ENCODE data around the gene CDKAL1. TPM values are rescaled to one million over a fixed set of nuclear protein-coding genes. Genes with fewer than 3 reads are reported as not detected.

CDKAL1 gene
- total and polyA plus RNA-seq, 4 donors = 2.0 to 12.9 (median 6.7) TPM

- no peak for DNase-seq (ENCODE audit: low spot score)
- H3K27me3 ChIP-seq (ENCODE audit: control insufficient read depth in 4 of 4, insufficient read depth in 4 of 4, low read length in 3 of 4) = no peaks in the 10 kb centered on the region
- H3K4me1 ChIP-seq (ENCODE audit: control insufficient read depth in 4 of 4, insufficient read depth in 4 of 4, low read length in 3 of 4) = no peaks in the 10 kb centered on the region
- TF ChIP-seq HNF4G (IDR thresholded peaks at IDR 0.05) (no peak), RAD21 (IDR thresholded peaks at IDR 0.05) (no peak), FOXA2 (IDR thresholded peaks at IDR 0.05) (no peak), ATF3 (IDR thresholded peaks at IDR 0.05) (no peak), GABPA (IDR thresholded peaks at IDR 0.05 in 1 of 2, conservative IDR thresholded peaks at IDR 0.05 in 1 of 2) (no peak), HNF4A (conservative IDR thresholded peaks at IDR 0.05) (no peak), TAF1 (conservative IDR thresholded peaks at IDR 0.05) (no peak), REST (IDR thresholded peaks at IDR 0.05) (no peak), MAX (IDR thresholded peaks at IDR 0.05) (no peak), RXRA (IDR thresholded peaks at IDR 0.05) (no peak), JUND (IDR thresholded peaks at IDR 0.05) (no peak), FOXA1 (IDR thresholded peaks at IDR 0.05) (no peak), EGR1 (IDR thresholded peaks at IDR 0.05; ENCODE audit: low read depth in 2 of 2) (no peak), SP1 (IDR thresholded peaks at IDR 0.05) (no peak), ZBTB33 (IDR thresholded peaks at IDR 0.05) (no peak), NR2F2 (IDR thresholded peaks at IDR 0.05) (no peak), YY1 (IDR thresholded peaks at IDR 0.05) (no peak)
- no peak overlapping the region for H3K9ac ChIP-seq (ENCODE audit: low read depth in 1 of 2, low read length in 2 of 2)
- H3K36me3 ChIP-seq (ENCODE audit: control insufficient read depth in 4 of 4, insufficient read depth in 3 of 4, low read depth in 1 of 4, low read length in 3 of 4) = no peaks in the 10 kb centered on the region
- H3K4me3 ChIP-seq (ENCODE audit: low read depth in 1 of 3, low read length in 3 of 3) = no peak overlapping the region
- H3K27ac ChIP-seq (ENCODE audit: low read depth in 1 of 2, low read length in 2 of 2) = no peak overlapping the region
- 94% methylated on average over 1 of the region's 1 CpG for WGBS
- no peaks in the 10 kb centered on the region for H3K9me3 ChIP-seq (ENCODE audit: control insufficient read depth in 4 of 4, low read length in 3 of 4)
Observed at GRCh38 chr6:20664250-20664649, 130.0 kb downstream of the CDKAL1 start.

GRCh38 chr6:20665290-20665689 is 131.0 kb downstream of the CDKAL1 start:
- 96% methylated on average over 2 of the region's 2 CpGs for WGBS
- no peaks in the 10 kb centered on the region for H3K4me1 ChIP-seq (ENCODE audit: control insufficient read depth in 4 of 4, insufficient read depth in 4 of 4, low read length in 3 of 4)
- H3K36me3 ChIP-seq (ENCODE audit: control insufficient read depth in 4 of 4, insufficient read depth in 3 of 4, low read depth in 1 of 4, low read length in 3 of 4) = no peaks in the 10 kb centered on the region
- H3K9ac ChIP-seq (ENCODE audit: low read depth in 1 of 2, low read length in 2 of 2) = no peak overlapping the region
- H3K4me3 ChIP-seq (ENCODE audit: low read depth in 1 of 3, low read length in 3 of 3) = no peak overlapping the region
- no peaks in the 10 kb centered on the region for H3K27me3 ChIP-seq (ENCODE audit: control insufficient read depth in 4 of 4, insufficient read depth in 4 of 4, low read length in 3 of 4)
- no peaks in the 10 kb centered on the region for H3K9me3 ChIP-seq (ENCODE audit: control insufficient read depth in 4 of 4, low read length in 3 of 4)
- H3K27ac ChIP-seq (ENCODE audit: low read depth in 1 of 2, low read length in 2 of 2) = no peak overlapping the region
- DNase-seq (ENCODE audit: low spot score) = no peak
- no peak for TF ChIP-seq SP1 (IDR thresholded peaks at IDR 0.05)
- TF ChIP-seq TAF1 (conservative IDR thresholded peaks at IDR 0.05) = no peak
- TF ChIP-seq EGR1 (IDR thresholded peaks at IDR 0.05; ENCODE audit: low read depth in 2 of 2) = no peak
- TF ChIP-seq FOXA1 (IDR thresholded peaks at IDR 0.05) = no peak
- no peak for TF ChIP-seq ZBTB33 (IDR thresholded peaks at IDR 0.05)
- TF ChIP-seq REST (IDR thresholded peaks at IDR 0.05) = no peak
- TF ChIP-seq HNF4A (conservative IDR thresholded peaks at IDR 0.05) = no peak
- TF ChIP-seq CTCF (IDR thresholded peaks at IDR 0.05; ENCODE audit: low read depth, low read length, missing input control) = no peak
- TF ChIP-seq GABPA (IDR thresholded peaks at IDR 0.05 in 1 of 2, conservative IDR thresholded peaks at IDR 0.05 in 1 of 2) = no peak
- TF ChIP-seq ATF3 (IDR thresholded peaks at IDR 0.05) = no peak
- no peak for TF ChIP-seq FOXA2 (IDR thresholded peaks at IDR 0.05)
- TF ChIP-seq RAD21 (IDR thresholded peaks at IDR 0.05) = no peak
- no peak for TF ChIP-seq HNF4G (IDR thresholded peaks at IDR 0.05)

Measured in liver (tissue), 9 donors.